ENCODE measurements around the gene KRT39. TPM values are rescaled to one million over a fixed set of nuclear protein-coding genes. Genes with fewer than 3 reads are reported as not detected.

KRT39 gene
- total RNA-seq: not detected in 2 replicates

GRCh38 chr17:40966848-40967247 is at the start of gene KRT39:
Gene KRT39, minus strand, starts transcription at chr17:40966948. Its CDS starts 92 bp downstream, at chr17:40966856.

GRCh38 chr17:41008811-41009210 is 42.1 kb upstream of the KRT39 start, which contains the start of gene KRTAP3-1:
Gene KRTAP3-1, minus strand, starts transcription at chr17:41009128. Its CDS starts 54 bp downstream, at chr17:41009074.

GRCh38 chr17:40999563-40999962 is 32.8 kb upstream of the KRT39 start, which contains the start of gene KRTAP3-2:
Gene KRTAP3-2, minus strand, starts transcription at chr17:40999906. Its CDS starts 53 bp downstream, at chr17:40999853.

GRCh38 chr17:40993839-40994238 is 27.1 kb upstream of the KRT39 start, which contains the start of gene KRTAP3-3:
Gene KRTAP3-3, minus strand, starts transcription at chr17:40994164. Its CDS starts 67 bp downstream, at chr17:40994097.

GRCh38 chr17:40984226-40984625 is 17.5 kb upstream of the KRT39 start, which contains the start of gene KRT40:
Gene KRT40, minus strand, starts transcription at chr17:40984326. Its CDS starts 53 bp downstream, at chr17:40984273.

GRCh38 chr17:40937384-40937819 is 29.3 kb downstream of the KRT39 start, which contains the start of gene KRT23:
Gene KRT23, minus strand, starts transcription at chr17:40937646. Its CDS starts 1,043 bp downstream, at chr17:40936603.

Other genes with a start within 250 kb of the KRT39 start
- gene KRT25, start 211.6 kb downstream of the KRT39 start, total RNA-seq: not detected in 2 replicates
- gene KRT26, start 194.7 kb downstream of the KRT39 start, total RNA-seq: not detected in 2 replicates
- not detected in 2 replicates for gene KRT27, start 184.4 kb downstream of the KRT39 start, total RNA-seq
- not detected in 2 replicates for gene KRT28, start 167.0 kb downstream of the KRT39 start, total RNA-seq
- gene KRT10, start 144.3 kb downstream of the KRT39 start, total RNA-seq: 1.5 and 3.5 TPM in 2 replicates
- gene KRT12, start 99.7 kb downstream of the KRT39 start, total RNA-seq: not detected in 2 replicates
- gene KRT20, start 81.7 kb downstream of the KRT39 start, total RNA-seq: not detected in 2 replicates
- gene KRT23, start 29.3 kb downstream of the KRT39 start, total RNA-seq: 0.17 and 0.87 TPM in 2 replicates
- gene KRT40, start 17.4 kb upstream of the KRT39 start, total RNA-seq: not detected in 2 replicates
- not detected in 2 replicates for gene KRTAP3-3, start 27.2 kb upstream of the KRT39 start, total RNA-seq
- gene KRTAP3-2, start 33.0 kb upstream of the KRT39 start, total RNA-seq: not detected in 2 replicates
- gene KRTAP3-1, start 42.2 kb upstream of the KRT39 start, total RNA-seq: not detected in 2 replicates
- gene KRTAP1-5, start 60.3 kb upstream of the KRT39 start, total RNA-seq: 2.2 TPM in 1 of 2 replicates, not detected in the other
- gene KRTAP1-4, start 63.2 kb upstream of the KRT39 start, total RNA-seq: not detected in 2 replicates
- not detected in 2 replicates for gene KRTAP1-3, start 67.9 kb upstream of the KRT39 start, total RNA-seq
- gene KRTAP1-1, start 74.5 kb upstream of the KRT39 start, total RNA-seq: not detected in 2 replicates
- gene KRTAP2-1, start 80.4 kb upstream of the KRT39 start, total RNA-seq: not detected in 2 replicates
- gene KRTAP2-2, start 88.3 kb upstream of the KRT39 start, total RNA-seq: not detected in 2 replicates
- not detected in 2 replicates for gene KRTAP2-3, start 93.2 kb upstream of the KRT39 start, total RNA-seq
- gene KRTAP2-4, start 98.9 kb upstream of the KRT39 start, total RNA-seq: not detected in 2 replicates
- gene KRTAP4-7, start 117.2 kb upstream of the KRT39 start, total RNA-seq: not detected in 2 replicates
- gene KRTAP4-8, start 131.2 kb upstream of the KRT39 start, total RNA-seq: not detected in 2 replicates
- gene KRTAP4-16, start 135.3 kb upstream of the KRT39 start, total RNA-seq: not detected in 2 replicates
- not detected in 2 replicates for gene KRTAP4-9, start 138.4 kb upstream of the KRT39 start, total RNA-seq
- not detected in 2 replicates for gene KRTAP4-11, start 151.4 kb upstream of the KRT39 start, total RNA-seq
- gene KRTAP4-12, start 157.2 kb upstream of the KRT39 start, total RNA-seq: not detected in 2 replicates
- gene KRTAP4-6, start 173.6 kb upstream of the KRT39 start, total RNA-seq: not detected in 2 replicates
- not detected in 2 replicates for gene KRTAP4-5, start 182.9 kb upstream of the KRT39 start, total RNA-seq
- not detected in 2 replicates for gene KRTAP4-4, start 193.8 kb upstream of the KRT39 start, total RNA-seq
- gene KRTAP4-3, start 201.3 kb upstream of the KRT39 start, total RNA-seq: not detected in 2 replicates
- not detected in 2 replicates for gene KRTAP4-2, start 211.3 kb upstream of the KRT39 start, total RNA-seq
- not detected in 2 replicates for gene KRTAP4-1, start 218.0 kb upstream of the KRT39 start, total RNA-seq
- gene KRTAP9-1, start 222.9 kb upstream of the KRT39 start, total RNA-seq: not detected in 2 replicates

All from smooth muscle cell of trachea (primary cell).